ENCODE measurements around the gene GPS1.

The GPS1 gene

DNA sequence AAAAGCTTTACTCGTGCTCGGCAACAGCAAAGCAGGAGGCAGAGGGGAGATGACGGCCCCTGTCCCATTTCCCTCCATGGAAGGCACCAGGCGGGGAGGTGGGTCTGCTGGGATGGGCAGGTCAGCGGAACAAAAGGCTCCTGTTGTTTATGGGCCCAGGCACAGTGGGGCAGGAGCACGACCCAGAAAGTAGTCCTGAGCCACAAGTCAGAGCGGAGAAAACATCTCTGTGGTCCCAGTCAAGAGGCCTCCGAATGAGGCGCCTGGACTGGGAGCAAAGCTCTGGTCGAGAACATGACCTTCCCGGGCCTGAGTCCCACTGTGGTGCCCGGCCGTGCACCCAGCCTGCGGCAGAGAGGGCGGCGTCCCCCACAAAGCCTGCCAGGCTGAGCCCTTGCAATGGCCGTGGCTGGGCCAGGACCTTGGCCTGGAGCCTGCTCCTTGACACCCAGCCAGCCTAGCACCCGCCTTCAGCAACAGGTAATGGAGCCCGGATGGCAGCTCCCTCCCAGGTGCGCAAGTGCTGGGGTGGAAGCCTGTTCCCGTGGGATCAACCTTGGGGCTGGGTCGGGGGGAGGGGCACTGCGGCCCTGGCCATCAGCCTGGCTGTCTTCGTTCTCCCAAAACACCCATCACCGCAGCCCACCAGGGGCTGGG, 3.7 kb upstream of the GPS1 start:
- H3K79me2 ChIP-seq (ENCODE audit: insufficient read depth, low read length) = 0 out of 2 replicates have a peak, but pooled peaks cover 4% of the 10 kb centered on the region
- TF ChIP-seq, protein P1, sequence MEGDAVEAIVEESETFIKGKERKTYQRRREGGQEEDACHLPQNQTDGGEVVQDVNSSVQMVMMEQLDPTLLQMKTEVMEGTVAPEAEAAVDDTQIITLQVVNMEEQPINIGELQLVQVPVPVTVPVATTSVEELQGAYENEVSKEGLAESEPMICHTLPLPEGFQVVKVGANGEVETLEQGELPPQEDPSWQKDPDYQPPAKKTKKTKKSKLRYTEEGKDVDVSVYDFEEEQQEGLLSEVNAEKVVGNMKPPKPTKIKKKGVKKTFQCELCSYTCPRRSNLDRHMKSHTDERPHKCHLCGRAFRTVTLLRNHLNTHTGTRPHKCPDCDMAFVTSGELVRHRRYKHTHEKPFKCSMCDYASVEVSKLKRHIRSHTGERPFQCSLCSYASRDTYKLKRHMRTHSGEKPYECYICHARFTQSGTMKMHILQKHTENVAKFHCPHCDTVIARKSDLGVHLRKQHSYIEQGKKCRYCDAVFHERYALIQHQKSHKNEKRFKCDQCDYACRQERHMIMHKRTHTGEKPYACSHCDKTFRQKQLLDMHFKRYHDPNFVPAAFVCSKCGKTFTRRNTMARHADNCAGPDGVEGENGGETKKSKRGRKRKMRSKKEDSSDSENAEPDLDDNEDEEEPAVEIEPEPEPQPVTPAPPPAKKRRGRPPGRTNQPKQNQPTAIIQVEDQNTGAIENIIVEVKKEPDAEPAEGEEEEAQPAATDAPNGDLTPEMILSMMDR (IDR thresholded peaks at IDR 0.05; ENCODE audit: low read length) = no peak
- TF ChIP-seq EZH2 (IDR thresholded peaks at IDR 0.05; ENCODE audit: borderline replicate concordance, low read length) = no peak
- H3K9ac ChIP-seq (ENCODE audit: low read length) = no peak overlapping the region
- no peaks in the 10 kb centered on the region; the same call in none of the 2 replicates for H3K36me3 ChIP-seq (ENCODE audit: insufficient read depth, low read length)
- H3K4me2 ChIP-seq (ENCODE audit: low read length) = no peak overlapping the region
- no peak overlapping the region for H2AFZ ChIP-seq (ENCODE audit: low read length)
- peaks cover 20% of the 10 kb centered on the region for H3K4me1 ChIP-seq (ENCODE audit: insufficient read depth, low read length, severe bottlenecking)
- no peaks in the 10 kb centered on the region for H3F3A ChIP-seq (ENCODE audit: insufficient read depth, low read length)
- H3K9me2 ChIP-seq (ENCODE audit: low read depth, low read length) = no peaks in the 10 kb centered on the region
- no peaks in the 10 kb centered on the region for H4K20me1 ChIP-seq (ENCODE audit: insufficient read depth, low read length)
- H3K4me3 ChIP-seq (ENCODE audit: low read depth, low read length, poor library complexity, severe bottlenecking) = no peak overlapping the region
- no peak overlapping the region for H3K27ac ChIP-seq (ENCODE audit: low read depth, low read length, poor library complexity, severe bottlenecking)
- H3K27me3 ChIP-seq (ENCODE audit: insufficient read depth, low read length) = no peaks in the 10 kb centered on the region
- no peaks in the 10 kb centered on the region for H3K9me3 ChIP-seq (ENCODE audit: low read length)

DNA sequence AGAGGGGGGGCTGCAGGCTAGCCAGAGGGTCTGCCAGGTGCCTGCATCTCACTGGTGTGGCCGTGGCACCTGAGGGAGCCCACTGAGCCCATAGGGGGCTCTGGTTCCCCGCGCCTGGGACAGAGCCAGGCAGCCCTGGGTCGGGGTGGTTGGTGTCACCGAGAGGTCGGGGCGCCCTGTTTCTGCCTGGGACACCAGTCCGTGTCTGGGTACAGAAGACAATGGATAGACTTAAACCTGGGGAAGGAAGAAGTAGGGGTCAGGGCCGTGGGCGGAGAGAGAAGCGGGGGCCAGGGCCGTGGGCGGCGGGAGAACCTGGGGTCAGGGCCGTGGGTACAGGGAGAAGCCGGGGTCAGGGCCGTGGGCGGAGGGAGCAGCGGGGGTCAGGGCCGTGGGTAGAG, 3.1 kb upstream of the GPS1 start:
- Histone ChIP-seq H3K36me3 (ENCODE audit: insufficient read depth, low read length) (peaks cover 2% of the 10 kb centered on the region), H3K4me3 (ENCODE audit: low read depth, low read length, poor library complexity, severe bottlenecking) (no peak overlapping the region), H2AFZ (ENCODE audit: low read length) (no peak overlapping the region), H4K20me1 (ENCODE audit: insufficient read depth, low read length) (no peaks in the 10 kb centered on the region), H3K9me3 (ENCODE audit: low read length) (no peaks in the 10 kb centered on the region), H3K27me3 (ENCODE audit: insufficient read depth, low read length) (no peaks in the 10 kb centered on the region), H3K9me2 (ENCODE audit: low read depth, low read length) (no peaks in the 10 kb centered on the region), H3K4me2 (ENCODE audit: low read length) (no peak overlapping the region), H3F3A (ENCODE audit: insufficient read depth, low read length) (no peaks in the 10 kb centered on the region), H3K4me1 (ENCODE audit: insufficient read depth, low read length, severe bottlenecking) (peaks cover 25% of the 10 kb centered on the region), H3K27ac (ENCODE audit: low read depth, low read length, poor library complexity, severe bottlenecking) (no peak overlapping the region), H3K9ac (ENCODE audit: low read length) (no peak overlapping the region), H3K79me2 (ENCODE audit: insufficient read depth, low read length) (0 out of 2 replicates have a peak, but pooled peaks cover 4% of the 10 kb centered on the region)
- TF ChIP-seq EZH2 (IDR thresholded peaks at IDR 0.05; ENCODE audit: borderline replicate concordance, low read length) = no peak
- TF ChIP-seq, protein P1 (IDR thresholded peaks at IDR 0.05; ENCODE audit: low read length) = no peak

DNA sequence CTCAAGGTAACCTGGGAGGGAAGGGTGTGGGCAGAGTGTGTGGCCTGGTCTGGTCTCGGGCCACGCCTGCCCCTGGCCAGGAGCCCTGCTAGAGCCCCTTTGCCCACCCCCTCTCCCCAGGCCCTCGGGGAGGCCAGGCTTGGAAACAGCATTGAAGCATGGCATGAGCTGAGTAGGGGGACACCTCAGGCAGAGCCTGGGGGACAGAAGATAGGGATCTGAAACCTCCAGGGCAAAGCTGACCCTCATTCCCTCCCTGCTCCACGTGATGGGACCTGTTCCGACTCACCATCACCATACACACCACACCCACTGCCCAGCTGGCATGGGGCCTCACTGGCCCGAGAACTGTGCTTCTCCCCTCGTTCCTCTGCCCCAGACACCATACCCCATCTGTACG, 2.6 kb upstream of the GPS1 start:
- no peaks in the 10 kb centered on the region for H3F3A ChIP-seq (ENCODE audit: insufficient read depth, low read length)
- H3K9me2 ChIP-seq (ENCODE audit: low read depth, low read length) = no peaks in the 10 kb centered on the region
- H3K36me3 ChIP-seq (ENCODE audit: insufficient read depth, low read length) = peaks cover 8% of the 10 kb centered on the region
- H4K20me1 ChIP-seq (ENCODE audit: insufficient read depth, low read length) = no peaks in the 10 kb centered on the region
- H3K4me2 ChIP-seq (ENCODE audit: low read length) = no peak overlapping the region
- no peaks in the 10 kb centered on the region for H3K9me3 ChIP-seq (ENCODE audit: low read length)
- H3K79me2 ChIP-seq (ENCODE audit: insufficient read depth, low read length) = 0 out of 2 replicates have a peak, but pooled peaks cover 4% of the 10 kb centered on the region
- no peak overlapping the region for H3K9ac ChIP-seq (ENCODE audit: low read length)
- TF ChIP-seq, protein P1 (IDR thresholded peaks at IDR 0.05; ENCODE audit: low read length) = no peak
- no peak for TF ChIP-seq EZH2 (IDR thresholded peaks at IDR 0.05; ENCODE audit: borderline replicate concordance, low read length)
- H3K4me1 ChIP-seq (ENCODE audit: insufficient read depth, low read length, severe bottlenecking) = peaks cover 27% of the 10 kb centered on the region
- H3K27me3 ChIP-seq (ENCODE audit: insufficient read depth, low read length) = no peaks in the 10 kb centered on the region
- H2AFZ ChIP-seq (ENCODE audit: low read length) = no peak overlapping the region
- no peak overlapping the region for H3K27ac ChIP-seq (ENCODE audit: low read depth, low read length, poor library complexity, severe bottlenecking)
- no peak overlapping the region for H3K4me3 ChIP-seq (ENCODE audit: low read depth, low read length, poor library complexity, severe bottlenecking)
